CD4-positive, CD25-positive, alpha-beta regulatory T cell (primary cell): ENCODE measurements around the gene SOX21. TPM values are rescaled to one million over a fixed set of nuclear protein-coding genes. Genes with fewer than 3 reads are reported as not detected.
"Not testable (repeated sequence)": the region's sequence is repeated elsewhere in the genome, so short reads cannot be mapped to it uniquely, and the experiment has no call there.

Experiments
- ATAC-seq, 2 donors: fragments of 150-1000 bp; cut with Tn5 transposase; one replicate each; pipeline ENCODE4 v1.10.0; 2021; ENCODE audit warnings: low read depth in 2 of 2, moderate number of reproducible peaks in 2 of 2, moderate library complexity in 1 of 2
- DNase-seq, 3 donors: peaks; one replicate each; pipeline versions ENCODE4 v3.0.0 to v3.0.0-alpha.2; 2012 to 2022; ENCODE audit warnings: mixed read lengths in 1 of 3
- H3K27ac ChIP-seq: one replicate; pipeline ENCODE4 v1.7.0; 2013; ENCODE audit warnings: mild to moderate bottlenecking, low read length; ENCODE audit not compliant: insufficient read depth, poor library complexity, severe bottlenecking
- H3K27me3 ChIP-seq: one replicate; pipeline ENCODE4 v1.7.0; 2013; ENCODE audit warnings: low read length; ENCODE audit not compliant: control insufficient read depth, insufficient read depth
- H3K36me3 ChIP-seq: one replicate; pipeline ENCODE4 v1.7.0; 2013; ENCODE audit warnings: mild to moderate bottlenecking, low read length, moderate library complexity; ENCODE audit not compliant: control insufficient read depth, insufficient read depth
- H3K4me1 ChIP-seq: 2 replicates; pipeline ENCODE4 v1.7.0; 2013; ENCODE audit warnings: mild to moderate bottlenecking, low read length; ENCODE audit not compliant: insufficient read depth, control insufficient read depth, poor library complexity, severe bottlenecking
- H3K4me3 ChIP-seq: one replicate; pipeline ENCODE4 v1.7.0; 2013; ENCODE audit warnings: low read depth, mild to moderate bottlenecking, low read length, moderate library complexity
- H3K9me3 ChIP-seq, 2 experiments: 1 replicate in 1 of 2; 2 replicates in 1 of 2; pipeline ENCODE4 v1.7.0; 2013; ENCODE audit warnings: low read length in 2 of 2, mild to moderate bottlenecking in 1 of 2, moderate library complexity in 1 of 2; ENCODE audit not compliant: control insufficient read depth in 2 of 2
- H3K27ac Mint-ChIP-seq, 3 donors: one replicate each; pipeline ENCODE4 v1.8.0; 2020 to 2022; ENCODE audit warnings: mild to moderate bottlenecking in 3 of 3, mixed read lengths in 3 of 3, moderate library complexity in 2 of 3
- H3K27me3 Mint-ChIP-seq: one replicate; pipeline ENCODE4 v1.8.0; 2022; ENCODE audit warnings: mild to moderate bottlenecking, mixed read lengths
- H3K36me3 Mint-ChIP-seq: one replicate; pipeline ENCODE4 v1.8.0; 2020; ENCODE audit warnings: mixed read lengths
- H3K4me1 Mint-ChIP-seq, 4 donors: one replicate each; pipeline ENCODE4 v1.8.0; 2020 to 2022; ENCODE audit warnings: mixed read lengths in 4 of 4, mild to moderate bottlenecking in 1 of 4
- H3K4me3 Mint-ChIP-seq, 4 donors: one replicate each; pipeline ENCODE4 v1.8.0; 2020 to 2022; ENCODE audit warnings: mild to moderate bottlenecking in 4 of 4, mixed read lengths in 4 of 4, moderate library complexity in 3 of 4
- H3K9me3 Mint-ChIP-seq, 7 donors: one replicate each; pipeline ENCODE4 v1.8.0; 2020 to 2022; ENCODE audit warnings: mixed read lengths in 7 of 7, mild to moderate bottlenecking in 3 of 7, moderate library complexity in 2 of 7
- polyA plus RNA-seq, 4 donors: library from polyadenylated mRNA; unstranded; fragments of 300-500 nt; fragmentation: Illumina TruSeq; gene quantifications; one replicate each; pipeline ENCODE4 v1.2.3, GENCODE V29; 2021
- total RNA-seq: library from RNA; stranded (reverse); gene quantifications from one replicate; pipeline ENCODE4 v1.2.3, GENCODE V29; 2022

The SOX21 gene
- total and polyA plus RNA-seq, 5 donors from 2014 or later = not detected

GRCh38 chr13:94729941-94730340, 17.6 kb upstream of the SOX21 start:
- not testable (repeated sequence) for H3K36me3 ChIP-seq, H3K27ac Mint-ChIP-seq, H3K4me1 ChIP-seq, H3K4me3 ChIP-seq, H3K36me3 Mint-ChIP-seq, ATAC-seq, H3K9me3 ChIP-seq, H3K27ac ChIP-seq, H3K4me3 Mint-ChIP-seq, H3K27me3 ChIP-seq, H3K27me3 Mint-ChIP-seq, H3K4me1 Mint-ChIP-seq, DNase-seq
- peaks cover 0 to 16% (median 3%) of the 10 kb centered on the region in 7 donors for H3K9me3 Mint-ChIP-seq

GRCh38 chr13:94726425-94726824, 14.1 kb upstream of the SOX21 start:
- no peaks in the 10 kb centered on the region for H3K36me3 ChIP-seq

DNA sequence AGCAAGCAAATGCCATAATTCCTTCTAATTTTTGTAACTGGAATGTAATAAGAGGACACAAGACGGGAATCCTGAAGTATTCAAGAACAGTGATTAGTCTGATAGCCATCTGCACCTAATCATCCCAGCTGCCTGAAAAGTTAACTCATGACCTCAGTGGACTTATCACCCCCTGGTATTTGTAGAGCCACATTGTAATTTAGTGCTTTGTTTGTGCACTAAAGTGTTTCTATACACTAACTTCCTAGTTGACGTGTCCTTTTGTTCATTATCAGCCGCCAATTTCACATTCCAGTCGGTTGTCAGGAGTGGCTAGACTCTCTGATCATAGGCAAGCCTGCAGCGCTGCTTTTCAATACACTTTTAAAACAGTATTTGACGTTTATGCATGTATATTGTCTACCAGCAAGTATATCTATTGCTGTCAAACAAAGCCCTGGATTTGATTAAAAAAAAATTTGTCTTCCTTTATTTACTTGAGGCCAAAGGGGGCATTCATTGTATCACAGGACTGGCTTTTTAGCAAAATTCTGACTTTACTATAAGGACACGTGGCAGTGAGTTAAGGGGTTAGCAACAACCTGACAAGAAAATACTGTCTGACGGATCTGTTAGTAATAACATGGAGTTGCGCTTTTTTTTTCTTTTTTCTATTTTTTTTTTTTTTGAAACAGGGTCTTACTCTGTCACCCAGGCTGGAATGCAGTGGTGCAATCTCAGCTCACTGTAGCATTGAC, 10.4 kb upstream of the SOX21 start:
- H3K27ac Mint-ChIP-seq = no peak overlapping the region
- H3K27me3 Mint-ChIP-seq = peaks cover 20% of the 10 kb centered on the region
- no peak overlapping the region for H3K4me3 ChIP-seq
- DNase-seq = no peak
- no peak overlapping the region for H3K4me3 Mint-ChIP-seq
- ATAC-seq = no peak
- H3K4me1 Mint-ChIP-seq = no peaks in the 10 kb centered on the region
- H3K36me3 ChIP-seq = no peaks in the 10 kb centered on the region
- H3K9me3 Mint-ChIP-seq = peaks cover 0 to 6% (median 2%) of the 10 kb centered on the region in 7 donors
- H3K27me3 ChIP-seq = no peaks in the 10 kb centered on the region
- no peaks in the 10 kb centered on the region for H3K36me3 Mint-ChIP-seq
- no peaks in the 10 kb centered on the region for H3K9me3 ChIP-seq
- no peaks in the 10 kb centered on the region for H3K4me1 ChIP-seq
- no peak overlapping the region for H3K27ac ChIP-seq

More at GRCh38 chr13:94726425-94726824, 14.1 kb upstream of the SOX21 start:
- Mint-ChIP-seq H3K4me1 (no peaks in the 10 kb centered on the region), H3K27ac (no peak overlapping the region), H3K4me3 (no peak overlapping the region), H3K27me3 (peaks cover 11% of the 10 kb centered on the region), H3K36me3 (no peaks in the 10 kb centered on the region), H3K9me3 (peaks cover 0 to 16% (median 2%) of the 10 kb centered on the region in 7 donors)
- Histone ChIP-seq H3K4me3 (no peak overlapping the region), H3K27ac (no peak overlapping the region), H3K4me1 (no peaks in the 10 kb centered on the region), H3K9me3 (no peaks in the 10 kb centered on the region), H3K27me3 (no peaks in the 10 kb centered on the region)
- DNase-seq (no peak), ATAC-seq (no peak)

DNA sequence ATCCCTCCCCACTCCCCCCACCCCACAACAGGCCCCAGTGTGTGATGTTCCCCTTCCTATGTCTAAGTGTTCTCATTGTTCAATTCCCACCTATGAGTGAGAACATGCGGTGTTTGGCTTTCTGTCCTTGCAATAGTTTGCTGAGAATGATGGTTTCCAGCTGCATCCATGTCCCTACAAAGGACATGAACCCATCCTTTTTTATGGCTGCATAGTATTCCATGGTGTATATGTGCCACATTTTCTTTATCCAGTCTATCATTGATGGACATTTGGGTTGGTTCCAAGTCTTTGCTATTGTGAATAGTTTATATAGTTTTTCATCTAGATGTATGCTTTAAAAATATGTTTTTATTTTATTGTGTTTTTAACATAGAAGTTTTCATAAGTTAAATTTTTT, 6.4 kb upstream of the SOX21 start:
- not testable (repeated sequence) for H3K4me1 Mint-ChIP-seq, ATAC-seq, H3K9me3 ChIP-seq, H3K36me3 ChIP-seq, DNase-seq, H3K9me3 Mint-ChIP-seq, H3K4me3 Mint-ChIP-seq, H3K27ac ChIP-seq, H3K4me1 ChIP-seq, H3K36me3 Mint-ChIP-seq, H3K4me3 ChIP-seq, H3K27ac Mint-ChIP-seq
- peaks cover 21% of the 10 kb centered on the region for H3K27me3 ChIP-seq
- H3K27me3 Mint-ChIP-seq = peaks cover 61% of the 10 kb centered on the region

- H3K9me3 ChIP-seq = no peaks in the 10 kb centered on the region
- no peak for ATAC-seq
- Mint-ChIP-seq H3K36me3 (no peaks in the 10 kb centered on the region), H3K27me3 (peaks cover 61% of the 10 kb centered on the region), H3K9me3 (peaks cover 0 to 4% (median 2%) of the 10 kb centered on the region in 7 donors), H3K27ac (no peak overlapping the region), H3K4me3 (no peak overlapping the region), H3K4me1 (peaks cover 0 to 6% (median 0%) of the 10 kb centered on the region in 4 donors)
- no peak for DNase-seq
- no peaks in the 10 kb centered on the region for H3K36me3 ChIP-seq
- peaks cover 3% of the 10 kb centered on the region for H3K4me1 ChIP-seq
- H3K4me3 ChIP-seq = no peak overlapping the region
- no peak overlapping the region for H3K27ac ChIP-seq
- peaks cover 22% of the 10 kb centered on the region for H3K27me3 ChIP-seq
Measured at GRCh38 chr13:94717916-94718315, 5.6 kb upstream of the SOX21 start.

DNA sequence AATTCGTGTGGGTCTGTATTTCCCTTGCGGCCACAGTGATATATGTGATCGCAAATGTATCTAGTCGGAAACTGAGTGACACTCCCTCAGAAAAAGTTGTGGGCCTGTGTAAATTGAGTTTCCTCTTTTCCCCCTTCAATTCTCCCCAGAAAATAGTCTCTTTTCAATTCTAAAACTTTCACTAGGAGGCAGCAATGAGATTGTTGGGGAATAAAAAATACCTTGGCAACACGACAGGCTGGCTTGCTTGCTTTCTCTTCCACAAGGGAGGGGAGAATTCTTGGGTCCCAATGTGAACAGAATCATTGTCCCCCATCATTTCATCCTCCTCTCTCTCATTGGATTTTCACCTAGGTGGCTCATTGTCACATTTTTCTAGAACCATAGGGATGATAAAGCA, 3.7 kb upstream of the SOX21 start:
- Mint-ChIP-seq H3K27me3 (peaks cover 57% of the 10 kb centered on the region), H3K9me3 (peaks cover 0 to 6% (median 2%) of the 10 kb centered on the region in 7 donors), H3K4me3 (no peak overlapping the region), H3K27ac (no peak overlapping the region), H3K36me3 (no peaks in the 10 kb centered on the region), H3K4me1 (peaks cover 0 to 11% (median 2%) of the 10 kb centered on the region in 4 donors)
- H3K9me3 ChIP-seq = no peaks in the 10 kb centered on the region
- H3K4me1 ChIP-seq = peaks cover 17% of the 10 kb centered on the region
- DNase-seq (no peak), ATAC-seq (no peak)
- no peak overlapping the region for H3K27ac ChIP-seq
- peaks cover 22% of the 10 kb centered on the region for H3K27me3 ChIP-seq
- H3K36me3 ChIP-seq = no peaks in the 10 kb centered on the region
- no peak overlapping the region for H3K4me3 ChIP-seq

- Mint-ChIP-seq H3K36me3 (no peaks in the 10 kb centered on the region), H3K27me3 (peaks cover 72% of the 10 kb centered on the region), H3K4me1 (peaks cover 6 to 21% (median 10%) of the 10 kb centered on the region in 4 donors), H3K27ac (no peak overlapping the region), H3K4me3 (peak overlapping the region; percentile 1 to 74 (median 64)), H3K9me3 (peaks cover 0 to 4% (median 0%) of the 10 kb centered on the region in 7 donors)
- Histone ChIP-seq H3K27me3 (peaks cover 37% of the 10 kb centered on the region), H3K4me1 (peaks cover 21% of the 10 kb centered on the region), H3K9me3 (peaks cover 0 to 4% of the 10 kb centered on the region in 2 experiments), H3K27ac (no peak overlapping the region), H3K36me3 (no peaks in the 10 kb centered on the region), H3K4me3 (no peak overlapping the region)
- DNase-seq (no peak), ATAC-seq (no peak)
Measured at GRCh38 chr13:94713561-94714182, 1.3 kb upstream of the SOX21 start.
